IPS-NIHi7 (cell line): ENCODE data around the gene GTSE1.

Source experiments
- DNase-seq: peaks from one replicate; pipeline ENCODE4 v3.0.0; 2012; ENCODE audit warnings: mixed read lengths; ENCODE audit errors: extremely low spot score

The GTSE1 gene

GRCh38 chr22:46328797-46329196 is 32.1 kb downstream of the GTSE1 start:
- no peak for DNase-seq

GRCh38 chr22:46329616-46330015 is 32.9 kb downstream of the GTSE1 start:
- DNase-seq: no peak

GRCh38 chr22:46330426-46330825 is 33.8 kb downstream of the GTSE1 start:
- no peak for DNase-seq

GRCh38 chr22:46331496-46331895 is 34.8 kb downstream of the GTSE1 start:
- DNase-seq: no peak

- DNase-seq: peak; percentile 97
Observed at GRCh38 chr22:46335201-46336118, 38.8 kb downstream of the GTSE1 start, which contains the start of gene TRMU. Gene TRMU (plus strand): TSS chr22:46335714. CDS start chr22:46335765, 51 bp downstream.

GRCh38 chr22:46336119-46337078 is 39.7 kb downstream of the GTSE1 start:
- DNase-seq: no peak

GRCh38 chr22:46337870-46338269 is 41.2 kb downstream of the GTSE1 start:
- no peak for DNase-seq

- DNase-seq: no peak
Observed at GRCh38 chr22:46338636-46339035, 42.0 kb downstream of the GTSE1 start.

- no peak for DNase-seq
Observed at GRCh38 chr22:46339956-46340355, 43.3 kb downstream of the GTSE1 start.

GRCh38 chr22:46340676-46341075 is 44.0 kb downstream of the GTSE1 start:
- DNase-seq: no peak

GRCh38 chr22:46346680-46347405 is 50.2 kb downstream of the GTSE1 start:
- no peak for DNase-seq

- no peak for DNase-seq
Observed at GRCh38 chr22:46347646-46348045, 51.0 kb downstream of the GTSE1 start.

- DNase-seq: no peak
Observed at GRCh38 chr22:46348099-46348695, 51.5 kb downstream of the GTSE1 start.

- no peak for DNase-seq
Observed at GRCh38 chr22:46349238-46349637, 52.6 kb downstream of the GTSE1 start.

- no peak for DNase-seq
Observed at GRCh38 chr22:46349681-46350080, 53.0 kb downstream of the GTSE1 start.

- DNase-seq: no peak
Observed at GRCh38 chr22:46350121-46350520, 53.5 kb downstream of the GTSE1 start.

GRCh38 chr22:46350646-46351045 is 54.0 kb downstream of the GTSE1 start:
- DNase-seq: no peak

GRCh38 chr22:46351131-46351735 is 54.6 kb downstream of the GTSE1 start:
- no peak for DNase-seq

GRCh38 chr22:46351767-46352166 is 55.1 kb downstream of the GTSE1 start:
- DNase-seq: no peak

- no peak for DNase-seq
Observed at GRCh38 chr22:46352276-46352675, 55.6 kb downstream of the GTSE1 start.
